Measurements from ENCODE around the gene MINK1. TPM values are rescaled to one million over a fixed set of nuclear protein-coding genes. Genes with fewer than 3 reads are reported as not detected.
"Not testable (repeated sequence)": the region's sequence is repeated elsewhere in the genome, so short reads cannot be mapped to it uniquely, and the experiment has no call there.

The MINK1 gene
- total RNA-seq, 3 donors from 2014 or later, result 25.9 to 58.7 (median 42.0) TPM

- Histone ChIP-seq H3K36me3 (no peaks in the 10 kb centered on the region), H3K27ac (no peak overlapping the region), H3K27me3 (no peaks in the 10 kb centered on the region), H3K4me3 (no peak overlapping the region), H3K9me3 (no peaks in the 10 kb centered on the region), H3K4me1 (peaks cover 2 to 12% of the 10 kb centered on the region in 2 donors)
- intact Hi-C loops (cut with DNase I; ENCODE audit: low total_unique reads), result no loop called here
- TF ChIP-seq POLR2A (IDR thresholded peaks at IDR 0.05), result no peak
- no peak for DNase-seq (ENCODE audit: low spot score in 2 of 2)
Observed at GRCh38 chr17:4862720-4863119, 29.6 kb downstream of the MINK1 start.

GRCh38 chr17:4863321-4863720 is 30.2 kb downstream of the MINK1 start:
- H3K36me3 ChIP-seq, result no peaks in the 10 kb centered on the region
- H3K4me1 ChIP-seq, result peaks cover 0 to 7% of the 10 kb centered on the region in 2 donors
- H3K27me3 ChIP-seq, result no peaks in the 10 kb centered on the region
- H3K4me3 ChIP-seq, result no peak overlapping the region
- H3K27ac ChIP-seq, result no peak overlapping the region
- TF ChIP-seq CTCF (IDR thresholded peaks at IDR 0.05), result no peak
- no peak for TF ChIP-seq POLR2AphosphoS5 (IDR thresholded peaks at IDR 0.05)
- TF ChIP-seq POLR2A (IDR thresholded peaks at IDR 0.05), result no peak
- intact Hi-C loops (cut with DNase I; ENCODE audit: low total_unique reads), result no loop called here
- no peak for DNase-seq (ENCODE audit: low spot score in 2 of 2)
- no peaks in the 10 kb centered on the region for H3K9me3 ChIP-seq

- H3K27ac ChIP-seq; intact Hi-C loops (cut with DNase I; ENCODE audit: low total_unique reads); H3K36me3 ChIP-seq; H3K9me3 ChIP-seq; H3K4me3 ChIP-seq; DNase-seq (ENCODE audit: low spot score in 2 of 2); H3K4me1 ChIP-seq; H3K27me3 ChIP-seq: not testable (repeated sequence)
Observed at GRCh38 chr17:4867535-4867934, 34.4 kb downstream of the MINK1 start.

GRCh38 chr17:4869058-4869998 is 36.2 kb downstream of the MINK1 start:
- H3K9me3 ChIP-seq; H3K27me3 ChIP-seq; DNase-seq (ENCODE audit: low spot score in 2 of 2); H3K4me3 ChIP-seq; H3K27ac ChIP-seq; H3K36me3 ChIP-seq; H3K4me1 ChIP-seq; intact Hi-C loops (cut with DNase I; ENCODE audit: low total_unique reads): not testable (repeated sequence)

GRCh38 chr17:4870855-4871254 is 37.7 kb downstream of the MINK1 start:
- no peak overlapping the region for H3K27ac ChIP-seq
- TF ChIP-seq POLR2A (IDR thresholded peaks at IDR 0.05), result no peak
- TF ChIP-seq CTCF (IDR thresholded peaks at IDR 0.05), result no peak
- TF ChIP-seq POLR2AphosphoS5 (IDR thresholded peaks at IDR 0.05), result no peak
- no peak for DNase-seq (ENCODE audit: low spot score in 2 of 2)
- H3K27me3 ChIP-seq, result no peaks in the 10 kb centered on the region
- intact Hi-C loops (cut with DNase I; ENCODE audit: low total_unique reads), result no loop called here
- H3K4me3 ChIP-seq, result no peak overlapping the region
- no peaks in the 10 kb centered on the region for H3K36me3 ChIP-seq
- no peaks in the 10 kb centered on the region for H3K4me1 ChIP-seq
- no peaks in the 10 kb centered on the region for H3K9me3 ChIP-seq

- Histone ChIP-seq H3K4me3 (no peak overlapping the region), H3K4me1 (no peaks in the 10 kb centered on the region), H3K36me3 (no peaks in the 10 kb centered on the region), H3K27me3 (no peaks in the 10 kb centered on the region), H3K9me3 (no peaks in the 10 kb centered on the region), H3K27ac (no peak overlapping the region)
- TF ChIP-seq POLR2A (IDR thresholded peaks at IDR 0.05) (no peak), CTCF (IDR thresholded peaks at IDR 0.05) (no peak), POLR2AphosphoS5 (IDR thresholded peaks at IDR 0.05) (no peak)
- intact Hi-C loops (cut with DNase I; ENCODE audit: low total_unique reads), result no loop called here
- DNase-seq (ENCODE audit: low spot score in 2 of 2), result no peak
Observed at GRCh38 chr17:4872786-4873185, 39.6 kb downstream of the MINK1 start.

Measured in breast epithelium (tissue), 4 donors.